ENCODE results near the gene ITFG2. TPM values are rescaled to one million over a fixed set of nuclear protein-coding genes. Genes with fewer than 3 reads are reported as not detected.

The ITFG2 gene
- total RNA-seq, 1 donor from 2014 or later: 12.0 TPM

DNA sequence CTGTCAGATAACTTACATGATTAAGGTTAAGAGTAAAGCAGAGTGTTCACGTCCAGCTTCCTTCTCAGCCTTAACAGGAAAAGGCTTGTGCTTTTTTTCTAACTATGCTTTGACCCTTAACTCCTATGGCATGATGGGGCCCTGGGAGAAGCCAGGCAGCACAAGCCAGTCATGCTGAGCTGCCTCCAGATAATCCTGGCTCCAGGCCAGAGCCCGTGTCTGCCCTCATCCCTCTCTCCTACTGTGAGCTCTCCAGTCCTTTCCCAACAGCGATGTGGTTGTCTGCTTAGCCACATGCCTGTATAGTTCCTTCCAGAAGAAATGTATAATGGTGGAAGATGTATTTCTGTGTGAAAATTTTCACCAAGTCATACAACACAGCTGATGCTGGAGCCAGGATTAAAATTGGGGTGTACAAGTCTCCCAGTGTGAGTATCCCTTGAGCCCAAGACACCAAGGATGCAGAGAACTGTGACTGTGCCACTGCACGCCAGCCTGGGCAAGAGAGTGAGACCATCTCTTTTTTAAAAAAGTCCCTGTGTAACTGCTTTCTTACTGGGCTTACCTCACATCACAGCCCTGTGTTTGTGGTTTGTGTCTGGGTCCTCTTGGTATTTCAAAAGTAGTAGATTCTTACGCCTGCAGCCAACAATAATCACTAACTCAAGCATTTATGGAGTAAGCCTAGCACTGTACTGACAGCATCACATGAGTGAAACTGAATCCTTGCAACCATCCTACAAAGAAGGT is 7.9 kb upstream of the ITFG2 start:
- H3K27ac Mint-ChIP-seq: peak overlapping the region; percentile 65
- H3K27me3 Mint-ChIP-seq (ENCODE audit: insufficient read depth, low read depth): no peaks in the 10 kb centered on the region
- no peak for DNase-seq (ENCODE audit: low spot score)
- H3K4me3 Mint-ChIP-seq: no peak overlapping the region
- H3K9ac ChIP-seq: no peak overlapping the region
- H3K27ac ChIP-seq: no peak overlapping the region
- H3K36me3 ChIP-seq: no peaks in the 10 kb centered on the region
- peaks cover 3% of the 10 kb centered on the region for H3K4me1 Mint-ChIP-seq
- peaks cover 3% of the 10 kb centered on the region for H4K20me1 ChIP-seq (ENCODE audit: low read depth)
- TF ChIP-seq EZH2 (IDR thresholded peaks at IDR 0.05): no peak
- TF ChIP-seq, protein P1, sequence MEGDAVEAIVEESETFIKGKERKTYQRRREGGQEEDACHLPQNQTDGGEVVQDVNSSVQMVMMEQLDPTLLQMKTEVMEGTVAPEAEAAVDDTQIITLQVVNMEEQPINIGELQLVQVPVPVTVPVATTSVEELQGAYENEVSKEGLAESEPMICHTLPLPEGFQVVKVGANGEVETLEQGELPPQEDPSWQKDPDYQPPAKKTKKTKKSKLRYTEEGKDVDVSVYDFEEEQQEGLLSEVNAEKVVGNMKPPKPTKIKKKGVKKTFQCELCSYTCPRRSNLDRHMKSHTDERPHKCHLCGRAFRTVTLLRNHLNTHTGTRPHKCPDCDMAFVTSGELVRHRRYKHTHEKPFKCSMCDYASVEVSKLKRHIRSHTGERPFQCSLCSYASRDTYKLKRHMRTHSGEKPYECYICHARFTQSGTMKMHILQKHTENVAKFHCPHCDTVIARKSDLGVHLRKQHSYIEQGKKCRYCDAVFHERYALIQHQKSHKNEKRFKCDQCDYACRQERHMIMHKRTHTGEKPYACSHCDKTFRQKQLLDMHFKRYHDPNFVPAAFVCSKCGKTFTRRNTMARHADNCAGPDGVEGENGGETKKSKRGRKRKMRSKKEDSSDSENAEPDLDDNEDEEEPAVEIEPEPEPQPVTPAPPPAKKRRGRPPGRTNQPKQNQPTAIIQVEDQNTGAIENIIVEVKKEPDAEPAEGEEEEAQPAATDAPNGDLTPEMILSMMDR (IDR thresholded peaks at IDR 0.05): no peak
- no peak for TF ChIP-seq EZH2phosphoT487 (IDR thresholded peaks at IDR 0.05)
- no peaks in the 10 kb centered on the region for H3K9me3 ChIP-seq (ENCODE audit: low read depth)
- H3K9me3 Mint-ChIP-seq: no peaks in the 10 kb centered on the region
- no peaks in the 10 kb centered on the region for H3K27me3 ChIP-seq
- H3K36me3 Mint-ChIP-seq: peaks cover 37% of the 10 kb centered on the region
- H3K4me1 ChIP-seq: no peaks in the 10 kb centered on the region
- no peaks in the 10 kb centered on the region for H3F3A ChIP-seq (ENCODE audit: low read depth)
- no peaks in the 10 kb centered on the region for H3K79me2 ChIP-seq (ENCODE audit: low read depth)
- H3K4me3 ChIP-seq: no peak overlapping the region
- H2AFZ ChIP-seq (replicated peaks): no peak overlapping the region
- H3K4me2 ChIP-seq: no peak overlapping the region

DNA sequence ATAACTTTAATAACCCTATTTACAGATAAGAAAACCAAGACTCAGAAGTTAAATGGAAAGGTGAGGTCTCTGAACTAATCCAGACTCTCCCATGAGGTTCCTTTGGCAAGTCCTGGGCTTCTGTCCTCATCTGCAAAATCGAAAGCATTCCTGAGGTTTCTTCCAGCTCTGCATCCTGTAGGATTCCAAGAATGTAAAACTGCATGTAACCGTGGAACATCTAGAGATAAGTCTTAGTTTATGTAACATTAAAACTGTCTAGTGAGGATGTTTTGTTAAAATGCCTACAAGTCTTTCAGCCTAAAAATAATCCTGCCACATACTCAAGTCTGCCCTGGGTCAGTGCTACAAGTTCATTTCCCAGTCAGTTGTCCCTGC is 7.3 kb upstream of the ITFG2 start:
- Mint-ChIP-seq H3K4me3 (no peak overlapping the region), H3K27me3 (ENCODE audit: insufficient read depth, low read depth) (no peaks in the 10 kb centered on the region), H3K4me1 (peaks cover 3% of the 10 kb centered on the region), H3K27ac (no peak overlapping the region), H3K9me3 (no peaks in the 10 kb centered on the region), H3K36me3 (peaks cover 33% of the 10 kb centered on the region)
- no peaks in the 10 kb centered on the region for H3K36me3 ChIP-seq
- no peak overlapping the region for H3K4me3 ChIP-seq
- no peaks in the 10 kb centered on the region for H3F3A ChIP-seq (ENCODE audit: low read depth)
- no peak for DNase-seq (ENCODE audit: low spot score)
- no peaks in the 10 kb centered on the region for H3K79me2 ChIP-seq (ENCODE audit: low read depth)
- H3K4me2 ChIP-seq: no peak overlapping the region
- H3K9me3 ChIP-seq (ENCODE audit: low read depth): no peaks in the 10 kb centered on the region
- H2AFZ ChIP-seq (replicated peaks): no peak overlapping the region
- H3K27ac ChIP-seq: no peak overlapping the region
- TF ChIP-seq EZH2phosphoT487 (IDR thresholded peaks at IDR 0.05) (no peak), EZH2 (IDR thresholded peaks at IDR 0.05) (no peak)
- TF ChIP-seq, protein P1 (IDR thresholded peaks at IDR 0.05): no peak
- H3K9ac ChIP-seq: no peak overlapping the region
- peaks cover 3% of the 10 kb centered on the region for H4K20me1 ChIP-seq (ENCODE audit: low read depth)
- no peaks in the 10 kb centered on the region for H3K27me3 ChIP-seq
- no peaks in the 10 kb centered on the region for H3K4me1 ChIP-seq

- TF ChIP-seq EZH2 (IDR thresholded peaks at IDR 0.05): no peak
- TF ChIP-seq, protein P1 (IDR thresholded peaks at IDR 0.05): no peak
- TF ChIP-seq EZH2phosphoT487 (IDR thresholded peaks at IDR 0.05): no peak
- Histone ChIP-seq H3K27me3 (no peaks in the 10 kb centered on the region), H3K4me2 (no peak overlapping the region), H3K27ac (no peak overlapping the region), H3K36me3 (no peaks in the 10 kb centered on the region), H2AFZ (replicated peaks) (no peak overlapping the region), H3K9me3 (ENCODE audit: low read depth) (no peaks in the 10 kb centered on the region), H3F3A (ENCODE audit: low read depth) (peaks cover 2% of the 10 kb centered on the region), H3K9ac (no peak overlapping the region), H3K4me1 (no peaks in the 10 kb centered on the region), H3K79me2 (ENCODE audit: low read depth) (no peaks in the 10 kb centered on the region), H4K20me1 (ENCODE audit: low read depth) (peaks cover 5% of the 10 kb centered on the region), H3K4me3 (no peak overlapping the region)
- H3K27ac Mint-ChIP-seq: no peak overlapping the region
- no peak overlapping the region for H3K4me3 Mint-ChIP-seq
- peaks cover 21% of the 10 kb centered on the region for H3K36me3 Mint-ChIP-seq
- no peaks in the 10 kb centered on the region for H3K27me3 Mint-ChIP-seq (ENCODE audit: insufficient read depth, low read depth)
- no peak for DNase-seq (ENCODE audit: low spot score)
- no peaks in the 10 kb centered on the region for H3K9me3 Mint-ChIP-seq
- H3K4me1 Mint-ChIP-seq: peaks cover 9% of the 10 kb centered on the region
Measured at GRCh38 chr12:2806700-2807099, 5.8 kb upstream of the ITFG2 start.
